ENCODE results near the gene CACFD1.

Gene CACFD1

DNA sequence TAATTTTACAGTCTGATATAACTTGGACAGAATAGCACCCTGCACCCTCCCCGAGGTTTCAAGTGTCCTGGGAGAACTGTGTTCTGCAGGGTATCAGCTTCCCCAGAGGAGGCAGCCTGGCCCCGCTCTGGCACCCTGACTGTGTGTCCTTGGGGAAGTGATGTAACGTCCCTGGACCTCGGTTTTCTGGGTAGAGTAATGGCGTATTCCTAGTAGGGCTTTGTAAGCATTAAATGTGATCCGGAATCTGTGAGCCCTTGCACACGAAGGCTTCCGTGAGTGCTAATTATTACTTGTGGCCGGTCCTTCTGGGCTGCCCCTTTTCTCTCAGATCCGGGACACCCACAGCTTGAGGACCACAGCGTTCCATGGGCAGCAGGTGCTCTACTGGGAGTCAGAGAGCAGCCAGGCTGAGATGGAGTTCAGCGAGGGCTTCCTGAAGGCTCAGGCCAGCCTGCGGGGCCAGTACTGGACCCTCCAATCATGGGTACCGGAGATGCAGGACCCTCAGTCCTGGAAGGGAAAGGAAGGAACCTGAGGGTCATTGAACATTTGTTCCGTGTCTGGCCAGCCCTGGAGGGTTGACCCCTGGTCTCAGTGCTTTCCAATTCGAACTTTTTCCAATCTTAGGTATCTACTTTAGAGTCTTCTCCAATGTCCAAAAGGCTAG, 1.0 kb upstream of the CACFD1 start:
- no peak for DNase-seq (ENCODE audit: low read depth, low spot score)
- H3K4me3 ChIP-seq (ENCODE audit: low read depth, low read length) = peak overlapping the region; percentile 90
- POLR2A ChIA-PET = interaction anchor here (1.0 to 1.2 kb wide), 3 partner anchors 20 to 111 kb away, joined by 4 to 6 read pairs (median 4); partner anchors contain the start of genes MED22, RPL7A and SLC2A6

DNA sequence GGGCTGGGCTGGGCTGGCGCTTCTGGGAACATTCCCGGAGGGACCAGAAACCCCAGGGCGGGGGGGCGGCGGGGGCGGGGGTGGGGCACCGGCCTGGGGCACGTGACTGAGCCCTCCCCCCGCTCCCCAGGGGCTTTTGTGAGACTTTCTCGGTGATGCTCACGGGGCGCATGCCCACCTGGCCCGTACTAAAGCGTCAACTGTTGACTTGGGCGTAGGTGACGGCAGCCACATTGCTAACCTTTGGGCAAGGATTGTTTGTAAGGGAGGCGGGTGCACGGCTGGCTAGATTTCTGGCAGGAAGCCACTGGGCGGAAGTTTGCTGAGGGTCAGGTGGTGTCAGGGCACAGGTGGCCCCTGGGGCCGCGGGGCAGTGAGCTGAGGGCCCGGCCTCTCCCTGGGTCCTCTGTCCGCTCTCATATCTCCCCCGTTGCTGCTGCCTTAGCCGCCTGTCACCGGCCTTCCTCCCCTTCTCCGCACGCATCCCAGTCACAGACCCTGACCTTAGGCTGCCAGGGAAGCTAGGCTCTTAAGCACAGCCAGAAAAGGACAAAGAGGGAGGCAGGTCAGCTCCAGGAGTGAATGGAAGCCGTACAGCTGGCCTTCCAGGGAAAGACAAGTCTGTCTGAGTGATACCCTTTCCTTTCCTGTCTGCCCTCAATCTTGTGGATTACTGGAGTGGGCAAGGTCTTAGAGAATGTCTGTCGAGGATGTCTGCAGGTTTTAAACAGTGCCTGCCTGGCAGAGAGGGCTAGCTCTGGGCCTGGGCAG, 812 bp downstream of the CACFD1 start:
- TF ChIP-seq, protein P1, sequence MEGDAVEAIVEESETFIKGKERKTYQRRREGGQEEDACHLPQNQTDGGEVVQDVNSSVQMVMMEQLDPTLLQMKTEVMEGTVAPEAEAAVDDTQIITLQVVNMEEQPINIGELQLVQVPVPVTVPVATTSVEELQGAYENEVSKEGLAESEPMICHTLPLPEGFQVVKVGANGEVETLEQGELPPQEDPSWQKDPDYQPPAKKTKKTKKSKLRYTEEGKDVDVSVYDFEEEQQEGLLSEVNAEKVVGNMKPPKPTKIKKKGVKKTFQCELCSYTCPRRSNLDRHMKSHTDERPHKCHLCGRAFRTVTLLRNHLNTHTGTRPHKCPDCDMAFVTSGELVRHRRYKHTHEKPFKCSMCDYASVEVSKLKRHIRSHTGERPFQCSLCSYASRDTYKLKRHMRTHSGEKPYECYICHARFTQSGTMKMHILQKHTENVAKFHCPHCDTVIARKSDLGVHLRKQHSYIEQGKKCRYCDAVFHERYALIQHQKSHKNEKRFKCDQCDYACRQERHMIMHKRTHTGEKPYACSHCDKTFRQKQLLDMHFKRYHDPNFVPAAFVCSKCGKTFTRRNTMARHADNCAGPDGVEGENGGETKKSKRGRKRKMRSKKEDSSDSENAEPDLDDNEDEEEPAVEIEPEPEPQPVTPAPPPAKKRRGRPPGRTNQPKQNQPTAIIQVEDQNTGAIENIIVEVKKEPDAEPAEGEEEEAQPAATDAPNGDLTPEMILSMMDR (IDR thresholded peaks at IDR 0.05; ENCODE audit: insufficient read depth, low read length, missing control alignments) = no peak
- POLR2A ChIA-PET = no interaction called here
- no peak for DNase-seq (ENCODE audit: low read depth, low spot score)
- CTCF ChIA-PET = interaction anchor here (1.2 to 2.6 kb wide), 3 partner anchors 9 to 24 kb away, joined by 3 to 7 read pairs (median 4); partner anchors contain the start of gene SLC2A6
- H3K4me3 ChIP-seq (ENCODE audit: low read depth, low read length) = peak overlapping the region; percentile 90

More for the DNA sequence above, 1.0 kb upstream of the CACFD1 start:
- CTCF ChIA-PET = interaction anchor here (0.8 to 1.2 kb wide), 4 partner anchors 11 to 273 kb away, joined by 3 to 4 read pairs (median 3); no protein-coding TSS in a partner anchor
- TF ChIP-seq, protein P1 (IDR thresholded peaks at IDR 0.05; ENCODE audit: insufficient read depth, low read length, missing control alignments) = no peak

DNA sequence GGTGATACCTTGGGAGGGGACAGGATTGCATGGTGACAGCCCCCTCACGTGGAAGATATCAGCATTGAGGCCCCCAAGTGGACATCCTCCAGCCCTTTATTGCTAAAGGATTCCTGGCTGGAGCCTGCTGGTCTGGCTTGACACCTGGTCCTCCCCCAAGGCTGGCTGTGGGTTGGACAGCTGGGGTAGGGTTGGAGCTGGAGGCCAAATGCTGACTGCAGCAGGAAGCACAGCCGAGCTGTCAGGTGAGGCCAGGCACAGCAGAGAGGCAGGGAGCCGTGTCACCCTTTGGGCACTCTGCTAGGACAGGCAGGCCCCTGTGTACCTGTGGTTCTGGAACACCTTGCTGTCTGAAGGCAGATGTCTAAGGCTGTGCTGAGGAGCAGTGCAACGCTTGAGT, 2.2 kb downstream of the CACFD1 start:
- ChIA-PET CTCF (interaction anchor here (1.4 to 2.6 kb wide), 3 partner anchors 16 to 23 kb away, joined by 4 to 7 read pairs (median 5); partner anchors contain the start of gene SLC2A6), POLR2A (no interaction called here)
- TF ChIP-seq, protein P1 (IDR thresholded peaks at IDR 0.05; ENCODE audit: insufficient read depth, low read length, missing control alignments) = no peak

DNA sequence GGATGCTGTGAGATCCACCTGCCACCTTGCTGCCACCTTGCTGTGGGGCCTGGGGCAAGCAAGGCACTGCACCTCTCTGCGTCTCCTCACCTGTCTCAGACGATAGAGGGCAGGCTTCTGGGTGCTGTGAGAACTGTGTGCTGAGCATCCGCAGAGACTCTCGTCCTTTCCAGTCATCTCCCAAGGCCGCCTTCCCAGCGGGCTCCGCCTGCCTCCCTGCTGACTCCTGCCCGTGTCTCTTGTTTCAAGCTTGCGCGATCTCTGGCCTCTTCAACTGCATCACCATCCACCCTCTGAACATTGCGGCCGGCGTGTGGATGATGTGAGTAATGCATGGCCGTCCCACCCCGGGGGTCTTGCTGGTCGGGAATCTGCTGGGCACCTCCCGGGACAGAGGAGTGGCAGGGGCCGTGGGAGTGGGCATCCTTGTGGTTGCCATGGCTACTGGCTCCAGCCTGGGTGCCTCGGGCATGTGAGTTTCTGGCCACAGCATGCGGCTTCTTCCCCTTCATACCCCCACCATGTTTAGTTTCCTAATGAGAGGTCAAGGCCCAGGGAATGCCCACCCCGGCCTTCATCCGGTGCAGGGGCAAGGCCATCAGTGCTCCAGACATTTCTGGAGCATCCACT, 3.6 kb downstream of the CACFD1 start:
- H3K4me3 ChIP-seq (ENCODE audit: low read depth, low read length) = no peak overlapping the region
- TF ChIP-seq, protein P1 (IDR thresholded peaks at IDR 0.05; ENCODE audit: insufficient read depth, low read length, missing control alignments) = no peak
- no peak for DNase-seq (ENCODE audit: low read depth, low spot score)
- ChIA-PET CTCF (interaction anchor here (1.1 to 1.4 kb wide), 2 partner anchors 15 to 23 kb away, joined by 3 to 5 read pairs; no protein-coding TSS in a partner anchor), POLR2A (no interaction called here)

More for the DNA sequence above, 2.2 kb downstream of the CACFD1 start:
- DNase-seq (ENCODE audit: low read depth, low spot score) = no peak
- no peak overlapping the region for H3K4me3 ChIP-seq (ENCODE audit: low read depth, low read length)

DNA sequence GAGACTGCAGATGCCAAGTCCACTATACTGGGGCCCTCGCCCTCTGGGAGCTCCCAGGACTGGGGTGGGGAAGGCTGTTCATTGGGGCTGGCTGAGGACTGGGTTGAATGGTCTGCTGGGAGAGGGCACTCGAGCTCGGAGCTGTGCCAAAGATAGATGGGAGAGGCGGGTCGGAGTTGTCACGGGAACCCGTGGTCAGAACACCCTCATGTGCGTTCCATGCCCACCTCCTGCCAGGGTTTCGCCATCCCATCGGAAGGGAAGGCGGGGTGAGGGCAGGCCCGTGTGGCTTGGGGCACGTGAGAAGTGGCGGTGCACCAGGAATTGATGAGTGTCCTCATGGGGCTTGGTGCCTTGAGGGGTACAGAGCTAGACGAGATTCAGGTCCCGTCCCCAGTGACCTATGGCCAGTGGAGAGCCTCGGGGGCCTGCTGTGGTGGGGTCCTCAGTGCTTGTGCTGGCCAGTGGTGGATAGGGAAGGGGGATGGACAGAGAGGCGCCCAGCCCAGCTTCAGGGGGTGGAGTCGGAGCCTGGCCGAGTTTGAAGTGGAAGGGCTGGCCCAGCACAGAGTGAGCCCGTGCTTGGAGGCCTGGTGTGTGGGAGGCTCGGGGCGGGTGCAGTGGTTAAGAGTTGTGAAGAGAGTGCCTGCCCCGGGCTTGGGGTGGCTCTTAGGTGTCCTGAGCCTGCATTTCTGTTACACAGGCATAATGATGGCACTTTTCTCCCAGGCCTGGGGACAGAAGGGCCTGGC, 4.3 kb downstream of the CACFD1 start:
- POLR2A ChIA-PET = interaction anchor here (0.5 kb wide), 1 partner anchor 55 kb away, joined by 3 read pairs; no protein-coding TSS in a partner anchor
- H3K4me3 ChIP-seq (ENCODE audit: low read depth, low read length) = no peak overlapping the region
- TF ChIP-seq, protein P1 (IDR thresholded peaks at IDR 0.05; ENCODE audit: insufficient read depth, low read length, missing control alignments) = no peak
- CTCF ChIA-PET = interaction anchor here (1.1 kb wide), 1 partner anchor 22 kb away, joined by 3 read pairs; no protein-coding TSS in a partner anchor
- no peak for DNase-seq (ENCODE audit: low read depth, low spot score)
